ENCODE data around the gene WNT3A.

Gene WNT3A

DNA sequence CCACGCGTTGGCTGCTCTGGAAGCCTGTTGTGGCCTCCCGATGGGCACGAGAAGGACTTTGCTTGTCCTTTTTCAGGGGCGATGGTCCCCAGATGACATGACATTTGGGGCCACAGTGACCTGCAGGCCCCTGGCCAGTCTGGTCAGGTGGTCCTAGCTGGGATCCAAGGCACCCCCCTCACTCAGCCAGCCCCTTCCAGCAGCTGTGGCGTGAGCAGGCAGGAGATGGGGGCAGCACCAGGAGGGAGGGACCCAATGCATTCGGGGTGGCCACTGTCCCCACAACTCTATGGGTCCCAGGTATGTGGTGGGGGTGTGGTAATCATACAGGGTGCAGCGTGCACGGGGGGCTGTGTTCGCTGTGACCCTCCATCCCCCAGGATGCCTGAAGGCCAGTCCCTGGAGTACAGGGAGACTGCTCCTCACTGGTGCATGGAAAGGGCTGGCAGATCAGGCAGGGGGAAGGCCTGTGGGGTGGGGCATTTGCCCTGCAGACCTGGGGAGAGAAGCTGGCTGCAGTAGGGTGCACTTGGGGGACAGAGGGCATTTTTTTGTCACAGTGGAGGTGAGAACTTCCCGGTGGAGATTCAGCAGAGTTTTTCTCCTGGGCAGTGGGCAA lies 31.7 kb downstream of the WNT3A start:
- Histone ChIP-seq H3K4me3 (ENCODE audit: low read length) (peak overlapping the region; percentile 53), H3K4me1 (ENCODE audit: insufficient read depth, low read length) (peaks cover 16% of the 10 kb centered on the region; the same call in 1 of the 2 replicates), H3K27me3 (ENCODE audit: insufficient read depth, low read length) (peaks cover 74% of the 10 kb centered on the region), H3K9ac (ENCODE audit: low read depth, low read length) (peak overlapping the region; percentile 43; the same call in 1 of the 2 replicates), H3K9me3 (ENCODE audit: insufficient read depth, low read depth, low read length) (no peaks in the 10 kb centered on the region; the same call in 1 of the 2 replicates), H3K36me3 (ENCODE audit: insufficient read depth, low read length) (no peaks in the 10 kb centered on the region), H3K27ac (ENCODE audit: low read depth, low read length) (no peak overlapping the region; the same call in 1 of the 2 replicates)
- 69% methylated on average over 11 of the region's 11 CpGs for WGBS

DNA sequence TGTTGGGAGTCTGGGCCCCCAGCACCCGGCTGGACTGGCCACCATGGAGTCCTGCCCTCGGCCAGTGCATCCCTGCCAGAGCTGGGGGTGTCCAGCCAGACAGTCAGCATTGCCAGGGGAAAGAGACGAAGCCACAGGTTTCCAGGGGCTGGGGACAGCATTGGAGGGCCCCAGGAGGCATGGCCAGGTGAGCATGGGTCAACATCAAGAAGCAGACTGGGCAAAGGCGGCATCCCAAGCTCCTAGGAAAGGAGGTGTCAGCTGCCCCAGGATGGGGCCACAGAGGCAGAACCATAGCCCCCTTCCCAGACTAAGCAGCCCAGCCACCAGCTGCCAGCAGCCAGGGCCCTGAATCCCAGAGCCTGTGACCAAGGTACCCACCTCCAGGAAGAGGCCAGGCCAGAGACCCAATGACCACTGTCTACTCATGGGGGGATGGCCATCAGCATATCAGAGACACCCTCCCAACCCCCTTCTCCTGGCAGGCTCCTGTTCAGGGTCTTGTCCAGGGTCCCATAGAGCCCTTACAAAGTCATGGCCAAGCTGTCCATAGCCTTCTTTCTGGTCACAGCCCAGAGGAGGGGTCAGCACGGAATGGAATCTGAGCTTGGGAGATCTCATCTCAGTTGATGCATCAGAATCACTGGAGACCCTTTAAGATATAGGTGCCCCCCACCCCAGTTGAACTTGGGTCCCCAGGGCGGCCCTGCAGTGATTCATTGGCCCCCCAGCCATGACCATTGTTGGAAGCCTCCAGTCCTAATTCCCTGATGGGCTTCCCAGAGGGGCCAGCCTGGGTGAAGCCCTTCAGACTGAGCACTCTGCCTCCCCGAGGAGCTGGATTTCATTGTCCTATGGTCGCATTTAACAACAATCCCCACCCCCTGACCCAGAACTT lies 32.5 kb downstream of the WNT3A start:
- WGBS: 85% methylated on average over 8 of the region's 8 CpGs
- peaks cover 79% of the 10 kb centered on the region for H3K27me3 ChIP-seq (ENCODE audit: insufficient read depth, low read length)
- no peak overlapping the region for H3K27ac ChIP-seq (ENCODE audit: low read depth, low read length)
- H3K4me3 ChIP-seq (ENCODE audit: low read length): no peak overlapping the region
- no peaks in the 10 kb centered on the region for H3K9me3 ChIP-seq (ENCODE audit: insufficient read depth, low read depth, low read length)
- H3K4me1 ChIP-seq (ENCODE audit: insufficient read depth, low read length): peaks cover 16% of the 10 kb centered on the region; the same call in 1 of the 2 replicates
- no peak overlapping the region for H3K9ac ChIP-seq (ENCODE audit: low read depth, low read length)
- no peaks in the 10 kb centered on the region for H3K36me3 ChIP-seq (ENCODE audit: insufficient read depth, low read length)

GRCh38 chr1:228039986-228040385 lies 33.2 kb downstream of the WNT3A start:
- Histone ChIP-seq H3K27ac (ENCODE audit: low read depth, low read length) (no peak overlapping the region), H3K27me3 (ENCODE audit: insufficient read depth, low read length) (peaks cover 86% of the 10 kb centered on the region)
- WGBS: 89% methylated on average over 3 of the region's 3 CpGs

DNA sequence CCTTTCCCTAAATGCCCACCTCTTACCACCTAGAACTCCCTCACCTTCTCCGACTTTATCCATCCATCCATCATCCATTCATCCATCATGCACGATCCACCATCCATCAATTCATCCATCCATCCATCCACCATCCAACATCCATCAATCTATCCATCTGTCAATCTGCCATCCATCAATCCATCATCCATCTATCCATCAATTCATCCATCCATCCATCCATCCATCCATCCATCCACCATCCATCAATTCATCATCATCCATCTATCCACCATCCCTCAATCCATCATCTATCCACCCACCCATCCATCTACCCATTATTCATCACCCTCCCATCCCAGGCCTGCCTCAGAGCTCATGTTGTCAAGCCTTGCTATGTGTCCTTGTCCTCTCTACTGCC lies 34.5 kb downstream of the WNT3A start:
- peaks cover 9% of the 10 kb centered on the region; the same call in 1 of the 2 replicates for H3K4me1 ChIP-seq (ENCODE audit: insufficient read depth, low read length)
- H3K4me3 ChIP-seq (ENCODE audit: low read length): no peak overlapping the region
- no peaks in the 10 kb centered on the region for H3K9me3 ChIP-seq (ENCODE audit: insufficient read depth, low read depth, low read length)
- no peak overlapping the region for H3K9ac ChIP-seq (ENCODE audit: low read depth, low read length)
- 88% methylated on average over 2 of the region's 2 CpGs for WGBS
- H3K27me3 ChIP-seq (ENCODE audit: insufficient read depth, low read length): peaks cover 79% of the 10 kb centered on the region
- no peak overlapping the region for H3K27ac ChIP-seq (ENCODE audit: low read depth, low read length)
- H3K36me3 ChIP-seq (ENCODE audit: insufficient read depth, low read length): no peaks in the 10 kb centered on the region

More at GRCh38 chr1:228039986-228040385, 33.2 kb downstream of the WNT3A start:
- H3K4me1 ChIP-seq (ENCODE audit: insufficient read depth, low read length): peaks cover 16% of the 10 kb centered on the region; the same call in 1 of the 2 replicates
- H3K36me3 ChIP-seq (ENCODE audit: insufficient read depth, low read length): no peaks in the 10 kb centered on the region
- H3K4me3 ChIP-seq (ENCODE audit: low read length): no peak overlapping the region
- no peaks in the 10 kb centered on the region for H3K9me3 ChIP-seq (ENCODE audit: insufficient read depth, low read depth, low read length)
- no peak overlapping the region for H3K9ac ChIP-seq (ENCODE audit: low read depth, low read length)

- peaks cover 4% of the 10 kb centered on the region; the same call in 1 of the 2 replicates for H3K4me1 ChIP-seq (ENCODE audit: insufficient read depth, low read length)
- no peak overlapping the region for H3K4me3 ChIP-seq (ENCODE audit: low read length)
- no peak overlapping the region for H3K9ac ChIP-seq (ENCODE audit: low read depth, low read length)
- peaks cover 70% of the 10 kb centered on the region for H3K27me3 ChIP-seq (ENCODE audit: insufficient read depth, low read length)
- H3K9me3 ChIP-seq (ENCODE audit: insufficient read depth, low read depth, low read length): no peaks in the 10 kb centered on the region
- no peaks in the 10 kb centered on the region for H3K36me3 ChIP-seq (ENCODE audit: insufficient read depth, low read length)
- H3K27ac ChIP-seq (ENCODE audit: low read depth, low read length): no peak overlapping the region
These were observed 35.7 kb downstream of the WNT3A start for GRCh38 chr1:228042508-228042907.

DNA sequence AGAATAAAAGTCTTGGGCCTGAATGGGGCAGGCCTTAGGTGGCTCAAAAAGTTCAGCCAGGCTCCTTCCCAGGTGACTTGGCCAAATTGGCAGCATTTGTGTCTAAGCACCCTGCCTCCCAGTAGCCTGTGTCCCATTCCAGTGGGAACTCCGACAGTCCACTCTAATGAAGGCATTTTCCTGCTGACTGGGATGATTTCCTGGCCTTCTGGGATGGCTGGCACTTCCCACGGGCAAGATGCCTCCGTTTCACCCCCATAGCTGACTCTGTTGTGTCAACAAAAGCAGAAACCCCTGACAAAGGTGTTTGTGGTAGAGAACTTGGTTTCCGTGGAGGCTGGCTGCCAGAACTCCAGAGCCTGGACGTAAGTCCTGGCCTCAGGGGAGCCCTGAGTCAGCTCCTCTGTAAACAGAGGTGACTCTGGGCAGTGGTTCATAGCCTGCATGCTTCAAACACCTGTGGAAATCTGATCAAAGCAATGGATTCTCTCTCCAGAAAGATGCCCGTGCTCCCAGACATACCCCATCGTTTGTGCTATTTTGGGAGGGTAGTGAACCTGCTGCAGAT lies 36.6 kb downstream of the WNT3A start:
- Histone ChIP-seq H3K4me3 (ENCODE audit: low read length) (no peak overlapping the region), H3K27ac (ENCODE audit: low read depth, low read length) (no peak overlapping the region), H3K4me1 (ENCODE audit: insufficient read depth, low read length) (peaks cover under 1% of the 10 kb centered on the region; the same call in 1 of the 2 replicates), H3K9me3 (ENCODE audit: insufficient read depth, low read depth, low read length) (no peaks in the 10 kb centered on the region), H3K9ac (ENCODE audit: low read depth, low read length) (no peak overlapping the region), H3K27me3 (ENCODE audit: insufficient read depth, low read length) (peaks cover 61% of the 10 kb centered on the region), H3K36me3 (ENCODE audit: insufficient read depth, low read length) (no peaks in the 10 kb centered on the region)
- 72% methylated on average over 7 of the region's 7 CpGs for WGBS

GRCh38 chr1:228044961-228045360 lies 38.2 kb downstream of the WNT3A start:
- WGBS: 79% methylated on average over 3 of the region's 3 CpGs
- H3K27me3 ChIP-seq (ENCODE audit: insufficient read depth, low read length): peaks cover 57% of the 10 kb centered on the region
- H3K27ac ChIP-seq (ENCODE audit: low read depth, low read length): no peak overlapping the region
- H3K9ac ChIP-seq (ENCODE audit: low read depth, low read length): no peak overlapping the region
- no peaks in the 10 kb centered on the region for H3K36me3 ChIP-seq (ENCODE audit: insufficient read depth, low read length)
- H3K9me3 ChIP-seq (ENCODE audit: insufficient read depth, low read depth, low read length): no peaks in the 10 kb centered on the region
- H3K4me3 ChIP-seq (ENCODE audit: low read length): no peak overlapping the region
- no peaks in the 10 kb centered on the region for H3K4me1 ChIP-seq (ENCODE audit: insufficient read depth, low read length)

GRCh38 chr1:228045405-228045804 lies 38.6 kb downstream of the WNT3A start:
- H3K27ac ChIP-seq (ENCODE audit: low read depth, low read length): no peak overlapping the region
- peaks cover 55% of the 10 kb centered on the region for H3K27me3 ChIP-seq (ENCODE audit: insufficient read depth, low read length)
- no peaks in the 10 kb centered on the region for H3K9me3 ChIP-seq (ENCODE audit: insufficient read depth, low read depth, low read length)
- no peak overlapping the region for H3K4me3 ChIP-seq (ENCODE audit: low read length)
- H3K36me3 ChIP-seq (ENCODE audit: insufficient read depth, low read length): no peaks in the 10 kb centered on the region
- H3K4me1 ChIP-seq (ENCODE audit: insufficient read depth, low read length): no peaks in the 10 kb centered on the region
- 79% methylated on average over 7 of the region's 7 CpGs for WGBS
- no peak overlapping the region for H3K9ac ChIP-seq (ENCODE audit: low read depth, low read length)

DNA sequence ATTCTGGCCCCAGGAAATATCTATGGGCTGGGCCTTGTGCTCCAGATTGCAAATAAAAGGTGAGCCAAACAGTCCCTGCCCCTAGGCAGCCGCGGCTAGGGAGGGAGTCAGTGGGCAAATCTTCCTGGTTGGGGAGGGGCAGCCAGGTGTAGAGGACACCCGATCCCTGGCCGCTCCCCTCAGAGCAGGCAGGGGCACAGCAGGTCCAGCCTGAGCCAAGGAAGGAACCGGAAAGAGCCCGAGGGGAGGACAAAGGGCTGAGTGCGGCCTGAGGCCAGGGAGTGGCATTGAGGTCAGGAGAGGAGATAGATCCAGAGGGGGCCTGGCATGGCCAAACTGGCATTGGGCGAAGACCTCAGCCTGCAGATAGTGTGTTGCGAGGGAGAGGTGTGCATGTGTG lies 39.1 kb downstream of the WNT3A start:
- Histone ChIP-seq H3K9ac (ENCODE audit: low read depth, low read length) (no peak overlapping the region), H3K9me3 (ENCODE audit: insufficient read depth, low read depth, low read length) (no peaks in the 10 kb centered on the region), H3K36me3 (ENCODE audit: insufficient read depth, low read length) (no peaks in the 10 kb centered on the region), H3K27ac (ENCODE audit: low read depth, low read length) (no peak overlapping the region), H3K4me3 (ENCODE audit: low read length) (no peak overlapping the region), H3K27me3 (ENCODE audit: insufficient read depth, low read length) (peaks cover 56% of the 10 kb centered on the region), H3K4me1 (ENCODE audit: insufficient read depth, low read length) (no peaks in the 10 kb centered on the region)
- WGBS: 82% methylated on average over 9 of the region's 9 CpGs

DNA sequence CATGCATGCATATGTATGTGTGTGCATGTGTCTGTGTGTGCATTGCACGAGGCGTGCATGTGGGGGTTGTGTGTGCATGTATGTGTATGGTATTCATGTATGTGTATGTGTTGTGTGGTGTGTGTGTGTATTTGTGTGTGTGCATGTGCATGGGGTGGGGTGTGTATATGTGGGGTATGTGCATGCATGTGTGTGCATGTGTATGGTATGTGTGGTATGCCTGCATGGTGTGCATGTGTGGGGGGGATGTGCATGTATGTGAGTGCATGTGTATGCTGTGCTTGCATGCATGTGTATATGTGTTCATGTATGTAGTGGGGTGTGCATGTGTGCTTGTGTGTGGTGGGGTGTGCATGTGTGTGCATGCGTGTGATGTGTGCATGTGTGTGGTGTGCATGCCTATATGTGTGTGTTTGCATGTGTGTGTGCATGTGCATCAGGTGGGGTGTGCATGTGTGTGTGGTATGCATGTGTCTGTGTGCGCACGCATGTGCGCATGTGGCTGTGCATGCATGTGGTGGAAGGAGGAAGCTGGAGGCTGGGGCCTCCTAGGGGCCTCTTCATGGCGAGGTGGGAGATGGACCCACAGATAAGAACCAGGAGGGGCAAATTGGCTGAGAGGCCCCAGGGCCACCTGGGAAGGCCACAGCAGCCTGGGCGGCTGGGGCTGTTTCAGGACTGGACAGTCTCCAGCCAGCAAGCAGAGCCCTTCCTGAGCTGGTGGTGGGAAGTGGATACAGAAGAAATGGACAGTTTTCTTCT lies 39.8 kb downstream of the WNT3A start:
- no peak overlapping the region for H3K4me3 ChIP-seq (ENCODE audit: low read length)
- H3K9me3 ChIP-seq (ENCODE audit: insufficient read depth, low read depth, low read length): no peaks in the 10 kb centered on the region
- H3K9ac ChIP-seq (ENCODE audit: low read depth, low read length): no peak overlapping the region
- no peak overlapping the region for H3K27ac ChIP-seq (ENCODE audit: low read depth, low read length)
- H3K4me1 ChIP-seq (ENCODE audit: insufficient read depth, low read length): no peaks in the 10 kb centered on the region
- peaks cover 55% of the 10 kb centered on the region for H3K27me3 ChIP-seq (ENCODE audit: insufficient read depth, low read length)
- 95% methylated on average over 8 of the region's 8 CpGs for WGBS
- no peaks in the 10 kb centered on the region for H3K36me3 ChIP-seq (ENCODE audit: insufficient read depth, low read length)

DNA sequence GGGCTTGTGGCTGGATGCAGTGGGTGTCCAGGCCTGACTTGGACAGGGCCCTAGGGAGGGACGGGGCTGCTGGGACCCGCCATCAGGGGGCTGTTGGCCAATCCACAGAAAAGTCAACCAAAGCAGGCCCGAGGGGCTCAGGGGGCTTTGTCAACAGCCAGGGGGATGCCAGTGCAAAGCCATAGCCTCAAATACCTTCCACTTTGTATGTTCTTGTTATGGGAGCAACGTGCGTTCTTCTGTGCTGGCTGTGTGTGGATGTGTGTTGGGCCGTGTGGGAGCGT lies 40.3 kb downstream of the WNT3A start:
- 94% methylated on average over 7 of the region's 7 CpGs for WGBS
- Histone ChIP-seq H3K4me1 (ENCODE audit: insufficient read depth, low read length) (no peaks in the 10 kb centered on the region), H3K36me3 (ENCODE audit: insufficient read depth, low read length) (no peaks in the 10 kb centered on the region), H3K27ac (ENCODE audit: low read depth, low read length) (no peak overlapping the region), H3K4me3 (ENCODE audit: low read length) (no peak overlapping the region), H3K27me3 (ENCODE audit: insufficient read depth, low read length) (peaks cover 52% of the 10 kb centered on the region), H3K9ac (ENCODE audit: low read depth, low read length) (no peak overlapping the region), H3K9me3 (ENCODE audit: insufficient read depth, low read depth, low read length) (no peaks in the 10 kb centered on the region)

Measured in HUES64 (cell line).